H1 (cell line): ENCODE measurements around the gene HSDL2. TPM values are rescaled to one million over a fixed set of nuclear protein-coding genes. Genes with fewer than 3 reads are reported as not detected.

Experiments used
- CTCF ChIA-PET: fragments of 300-600 bp; sonication (Branson Sonifier 250); formaldehyde crosslinking; loops from one replicate; lab custom pipeline; 2021; ENCODE audit not compliant: partially characterized antibody; lab: Charles Lee
- POLR2A ChIA-PET: fragments of 300-600 bp; sonication (Branson Sonifier 250); formaldehyde crosslinking; loops from one replicate; lab custom pipeline; 2021; ENCODE audit warnings: inconsistent platforms; ENCODE audit not compliant: partially characterized antibody; lab: Charles Lee
- DNase-seq, 2 experiments: peaks; one replicate each; pipeline versions ENCODE4 v3.0.0 to v3.0.0-alpha.2; 2010 to 2022; ENCODE audit warnings: low spot score in 2 of 2, low read depth in 1 of 2, mixed read lengths in 1 of 2
- FAIRE-seq: peaks from 2 replicates; lab custom pipeline; 2011; peaks lifted over from hg19 to GRCh38; lab: Jason Lieb, UNC
- H2AFZ ChIP-seq: 2 replicates; pipeline ENCODE4 v1.8.1; 2012; ENCODE audit warnings: low read length, inconsistent platforms
- H2AK5ac ChIP-seq: 2 replicates; pipeline ENCODE4 v1.6.1; 2013; ENCODE audit warnings: low read depth, low read length
- H2BK120ac ChIP-seq: replicated peaks from 2 replicates; pipeline ENCODE3; 2013; ENCODE audit warnings: low read depth, low read length, inconsistent platforms
- H2BK12ac ChIP-seq: 2 replicates; pipeline ENCODE4 v1.6.1; 2013; ENCODE audit warnings: low read depth, low read length
- H2BK15ac ChIP-seq: 2 replicates; pipeline ENCODE4 v1.6.1; 2013; ENCODE audit warnings: low read length
- H2BK20ac ChIP-seq: 2 replicates; pipeline ENCODE4 v1.6.1; 2013; ENCODE audit warnings: low read length
- H2BK5ac ChIP-seq: 2 replicates; pipeline ENCODE4 v1.6.1; 2013; ENCODE audit warnings: low read depth, low read length
- H3K14ac ChIP-seq: 2 replicates; pipeline ENCODE4 v1.6.1; 2013; ENCODE audit warnings: inconsistent platforms; ENCODE audit not compliant: insufficient read length
- H3K18ac ChIP-seq: 2 replicates; pipeline ENCODE4 v1.6.1; 2013; ENCODE audit warnings: low read length; ENCODE audit errors: extremely low read depth
- H3K23ac ChIP-seq: 2 replicates; pipeline ENCODE4 v1.6.1; 2013; ENCODE audit warnings: inconsistent platforms; ENCODE audit not compliant: insufficient read length
- H3K23me2 ChIP-seq: 2 replicates; pipeline ENCODE4 v1.6.1; 2013; ENCODE audit warnings: low read depth, low read length
- H3K27ac ChIP-seq: 2 replicates; pipeline ENCODE4 v1.6.1; 2011; ENCODE audit warnings: low read depth, low read length, inconsistent platforms
- H3K27me3 ChIP-seq, 4 experiments: replicated peaks in 1 of 4; 1 replicate in 1 of 4; 2 replicates in 3 of 4; pipeline versions ENCODE4 v1.6.1 to v1.8.1; 2011 to 2013; ENCODE audit warnings: low read length in 3 of 4, mild to moderate bottlenecking in 3 of 4, inconsistent platforms in 2 of 4, mixed read lengths in 2 of 4, moderate library complexity in 1 of 4; ENCODE audit not compliant: control insufficient read depth in 3 of 4, insufficient read depth in 3 of 4; ENCODE audit errors: extremely low read depth in 1 of 4
- H3K36me3 ChIP-seq, 4 experiments: 2 replicates each; pipeline versions ENCODE4 v1.6.1 to v1.8.1; 2011 to 2013; ENCODE audit warnings: mild to moderate bottlenecking in 4 of 4, low read length in 3 of 4, moderate library complexity in 2 of 4, control low read depth in 1 of 4, inconsistent platforms in 1 of 4; ENCODE audit not compliant: insufficient read depth in 4 of 4, control insufficient read depth in 2 of 4
- H3K4ac ChIP-seq: replicated peaks from 2 replicates; pipeline ENCODE3; 2013; ENCODE audit warnings: low read length, low read depth, mixed read lengths, inconsistent platforms; ENCODE audit not compliant: insufficient read length
- H3K4me1 ChIP-seq, 4 experiments: replicated peaks in 1 of 4; 1 replicate in 1 of 4; 2 replicates in 3 of 4; pipeline versions ENCODE4 v1.6.1 to v1.8.1; 2011 to 2013; ENCODE audit warnings: low read length in 3 of 4, inconsistent platforms in 2 of 4, mixed read lengths in 1 of 4; ENCODE audit not compliant: insufficient read depth in 4 of 4, control insufficient read depth in 3 of 4
- H3K4me2 ChIP-seq, 2 experiments: 2 replicates each; pipeline versions ENCODE4 v1.6.1 to v1.8.1; 2011 to 2013; ENCODE audit warnings: low read depth in 2 of 2, low read length in 2 of 2, control low read depth in 1 of 2, inconsistent platforms in 1 of 2, mild to moderate bottlenecking in 1 of 2; ENCODE audit not compliant: insufficient read depth in 1 of 2
- H3K4me3 ChIP-seq, 4 experiments: fragments of 200-600, 300-600 bp in 1 of 4; sonication (generic), shearing (Covaris generic), sonication (Bioruptor Twin) in 1 of 4; 2 replicates each; pipeline versions ENCODE4 v1.5.1 to v1.8.1; 2011 to 2016; ENCODE audit warnings: low read length in 4 of 4, low read depth in 3 of 4, control low read depth in 2 of 4, inconsistent platforms in 2 of 4, mild to moderate bottlenecking in 2 of 4, mixed read lengths in 1 of 4, moderate library complexity in 1 of 4; ENCODE audit not compliant: insufficient read depth in 2 of 4; ENCODE audit errors: extremely low read depth in 1 of 4
- H3K56ac ChIP-seq: replicated peaks from 2 replicates; pipeline ENCODE3; 2013; ENCODE audit warnings: low read depth, mild to moderate bottlenecking, mixed read lengths, low read length, inconsistent platforms; ENCODE audit not compliant: insufficient read length
- H3K79me1 ChIP-seq: 2 replicates; pipeline ENCODE4 v1.6.1; 2013; ENCODE audit warnings: low read depth, low read length, control low read depth
- H3K79me2 ChIP-seq, 2 experiments: 2 replicates each; pipeline versions ENCODE4 v1.6.1 to v1.8.1; 2012 to 2013; ENCODE audit warnings: low read length in 2 of 2, mild to moderate bottlenecking in 2 of 2, inconsistent platforms in 1 of 2; ENCODE audit not compliant: insufficient read depth in 2 of 2, control insufficient read depth in 1 of 2
- H3K9ac ChIP-seq, 4 experiments: replicated peaks in 1 of 4; 1 replicate in 1 of 4; 2 replicates in 3 of 4; pipeline versions ENCODE4 v1.6.1 to v1.8.1; 2011 to 2013; ENCODE audit warnings: low read depth in 3 of 4, low read length in 3 of 4, control low read depth in 2 of 4, mild to moderate bottlenecking in 2 of 4, moderate library complexity in 2 of 4, inconsistent platforms in 1 of 4; ENCODE audit errors: extremely low read depth in 1 of 4
- H3K9me3 ChIP-seq, 2 experiments: 2 replicates each; pipeline versions ENCODE4 v1.6.1 to v1.8.1; 2012 to 2013; ENCODE audit warnings: mild to moderate bottlenecking in 2 of 2, moderate library complexity in 2 of 2, control low read depth in 1 of 2, inconsistent platforms in 1 of 2, low read depth in 1 of 2, low read length in 1 of 2, mixed read lengths in 1 of 2; ENCODE audit not compliant: insufficient read depth in 2 of 2
- H4K20me1 ChIP-seq, 2 experiments: replicated peaks in 1 of 2; 2 replicates each; pipeline versions ENCODE3 to v1.8.1; 2011 to 2013; ENCODE audit warnings: inconsistent platforms in 2 of 2, low read length in 2 of 2, mild to moderate bottlenecking in 1 of 2; ENCODE audit not compliant: insufficient read depth in 2 of 2, control insufficient read depth in 1 of 2
- H4K5ac ChIP-seq: 2 replicates; pipeline ENCODE4 v1.6.1; 2013; ENCODE audit warnings: low read length, low read depth, mixed read lengths, inconsistent platforms; ENCODE audit not compliant: insufficient read length
- H4K8ac ChIP-seq: 2 replicates; pipeline ENCODE4 v1.8.0; 2013; ENCODE audit warnings: mild to moderate bottlenecking, moderate library complexity, low read length, inconsistent platforms; ENCODE audit not compliant: insufficient read depth; ENCODE audit errors: extremely low read depth
- H4K91ac ChIP-seq: replicated peaks from 2 replicates; pipeline ENCODE3; 2013; ENCODE audit warnings: low read length, mixed read lengths, inconsistent platforms; ENCODE audit not compliant: insufficient read length
- ATF3 ChIP-seq: IDR thresholded peaks from 2 replicates; pipeline ENCODE4 v1.6.1; 2011; ENCODE audit warnings: low read depth, mild to moderate bottlenecking, low read length; ENCODE audit not compliant: insufficient read depth
- BRCA1 ChIP-seq: IDR thresholded peaks from 2 replicates; pipeline ENCODE4 v1.6.1; 2012; ENCODE audit warnings: low read depth, low read length, improper control_type of control experiment
- CHD2 ChIP-seq: IDR thresholded peaks from 2 replicates; pipeline ENCODE4 v1.6.1; 2012; ENCODE audit warnings: low read length, improper control_type of control experiment
- GABPA ChIP-seq: IDR thresholded peaks from 2 replicates; pipeline ENCODE4 v1.6.1; 2011; ENCODE audit warnings: mild to moderate bottlenecking, low read length, moderate library complexity, borderline replicate concordance; ENCODE audit not compliant: insufficient read depth
- JUND ChIP-seq: IDR thresholded peaks from 2 replicates; pipeline ENCODE4 v1.6.1; 2011; ENCODE audit warnings: mild to moderate bottlenecking, improper control_type of control experiment, low read length
- MAFK ChIP-seq: IDR thresholded peaks from 2 replicates; pipeline ENCODE4 v1.6.1; 2012; ENCODE audit warnings: low read depth, mild to moderate bottlenecking, improper control_type of control experiment, low read length
- MAX ChIP-seq: IDR thresholded peaks from 2 replicates; pipeline ENCODE4 v1.6.1; 2012; ENCODE audit warnings: inconsistent platforms
- NRF1 ChIP-seq: IDR thresholded peaks from 2 replicates; pipeline ENCODE4 v1.6.1; 2011; ENCODE audit warnings: mild to moderate bottlenecking, low read depth, low read length, improper control_type of control experiment
- SAP30 ChIP-seq: fragments of 300-600 bp; sonication (generic); IDR thresholded peaks from 2 replicates; pipeline ENCODE4 v1.7.1; 2012; ENCODE audit warnings: low read length, moderate library complexity, mild to moderate bottlenecking, inconsistent platforms; ENCODE audit not compliant: insufficient read depth, insufficient replicate concordance
- SIRT6 ChIP-seq: IDR thresholded peaks from one replicate; pipeline ENCODE4 v1.7.1; 2012; ENCODE audit warnings: low read length, inconsistent platforms
- SP1 ChIP-seq: IDR thresholded peaks from 2 replicates; pipeline ENCODE4 v1.6.1; 2011; ENCODE audit warnings: low read depth, low read length
- SP2 ChIP-seq: IDR thresholded peaks from 2 replicates; pipeline ENCODE4 v1.6.1; 2012; ENCODE audit warnings: mild to moderate bottlenecking, low read length, inconsistent platforms
- SRF ChIP-seq: IDR thresholded peaks from 2 replicates; pipeline ENCODE4 v1.6.1; 2011; ENCODE audit warnings: mild to moderate bottlenecking, low read depth, low read length, moderate library complexity
- WGBS, 2 experiments: shearing (Covaris generic) in 1 of 2; methylation state at CpG; one replicate each; pipeline versions ENCODE4 v1.1.6 to v1.1.7; 2013 to 2015; ENCODE audit warnings: low lambda C conversion rate in 2 of 2, mixed read lengths in 2 of 2, inconsistent platforms in 1 of 2, low coverage in 1 of 2, missing lambda C conversion rate in 1 of 2; ENCODE audit not compliant: insufficient replicate concordance in 2 of 2, insufficient coverage in 1 of 2, insufficient read length in 1 of 2; ENCODE audit errors: extremely low coverage in 1 of 2, missing lambda C conversion rate in 1 of 2; 5-methylcytosine and 5-hydroxymethylcytosine counted together
- polyA plus RNA-seq, 7 experiments: library from polyadenylated mRNA; depleted of rRNA in 3 of 7; stranded (reverse) in 5 of 7; unstranded in 2 of 7; fragments of >200 nt in 5 of 7; fragments of 200-250 nt in 2 of 7; gene quantifications; 1 replicate in 5 of 7; 2 replicates in 1 of 7; 4 replicates in 1 of 7; pipeline versions ENCODE4 v1.2.1 to v1.2.3, GENCODE V29; 2011 to 2013; ENCODE audit warnings: missing spikeins in 2 of 7, mixed read lengths in 2 of 7
- total RNA-seq: library from RNA; stranded (reverse); fragmentation: NEBNext Ultra II Directional; extraction: Animal tissue kit (Norgen Biotek cat#: 25700); gene quantifications from 2 replicates; pipeline ENCODE4 v1.2.1, GENCODE V29; 2021

HSDL2 gene
- total and polyA plus RNA-seq, 2 of the 8 experiments (the other 6 are each of a cell fraction or from before 2014, with no cell fraction given) = 6.6 to 15.4 TPM

GRCh38 chr9:112501287-112501686 is 121.4 kb downstream of the HSDL2 start:
- CTCF ChIA-PET = interaction anchor here (0.6 kb wide), 1 partner anchor 381 kb away, joined by 3 read pairs; no protein-coding TSS in a partner anchor
- no peak for FAIRE-seq

More at GRCh38 chr9:112501287-112501686, 121.4 kb downstream of the HSDL2 start:
- H4K20me1 ChIP-seq = peaks cover 0 to 3% of the 10 kb centered on the region in 2 experiments
- H2BK20ac ChIP-seq = no peak overlapping the region
- peaks cover 0 to 2% (median under 1%) of the 10 kb centered on the region in 4 experiments; a peak in 3 of 7 replicates for H3K4me1 ChIP-seq
- 91% methylated on average over 8 of the region's 8 CpGs; no CpG with 5 or more reads in 1 of the 2 experiments for WGBS, 2 experiments
- no peak for DNase-seq
- no peak overlapping the region for H2BK12ac ChIP-seq
- no peak overlapping the region for H2BK120ac ChIP-seq
- H3K9me3 ChIP-seq = no peaks in the 10 kb centered on the region
- no peak overlapping the region for H2BK15ac ChIP-seq
- H3K18ac ChIP-seq = no peak overlapping the region
- peaks cover 5% of the 10 kb centered on the region for H3K79me1 ChIP-seq
- TF ChIP-seq MAX (no peak), JUND (no peak), SAP30 (no peak), MAFK (no peak), BRCA1 (no peak), ATF3 (no peak), SP2 (no peak), NRF1 (no peak), CHD2 (no peak), SRF (no peak), GABPA (no peak), SP1 (no peak), SIRT6 (no peak)
- no peak overlapping the region for H2AFZ ChIP-seq
- peaks cover 4 to 92% of the 10 kb centered on the region in 2 experiments; a peak in 3 of 4 replicates for H3K79me2 ChIP-seq
- no peak overlapping the region for H4K5ac ChIP-seq
- H3K27me3 ChIP-seq = no peaks in the 10 kb centered on the region
- no peak overlapping the region for H3K27ac ChIP-seq
- no peak overlapping the region for H4K91ac ChIP-seq
- H3K14ac ChIP-seq = no peak overlapping the region
- no peaks in the 10 kb centered on the region; a peak in 2 of 8 replicates for H3K36me3 ChIP-seq
- no peak overlapping the region for H4K8ac ChIP-seq
- no peak overlapping the region for H2AK5ac ChIP-seq
- no peak overlapping the region for H2BK5ac ChIP-seq
- no peak overlapping the region for H3K4me3 ChIP-seq
- no peak overlapping the region for H3K4ac ChIP-seq
- H3K23ac ChIP-seq = no peak overlapping the region
- H3K23me2 ChIP-seq = no peaks in the 10 kb centered on the region
- H3K4me2 ChIP-seq = no peak overlapping the region
- H3K56ac ChIP-seq = no peak overlapping the region
- H3K9ac ChIP-seq = no peak overlapping the region
- POLR2A ChIA-PET = interaction anchor here (0.8 to 1.1 kb wide), 2 partner anchors 14 to 15 kb away, joined by 3 to 4 read pairs; partner anchors contain the start of gene KIAA1958
